Dendritic cell treated with granulocyte-macrophage colony-stimulating factor and Interleukin-4, amounts not matched to agents 40 ng/mL and 50 ng/mL, for 4 days (primary cell): ENCODE results near the gene SH3RF3.
"Not testable (repeated sequence)": the region's sequence is repeated elsewhere in the genome, so short reads cannot be mapped to it uniquely, and the experiment has no call there.

ENCODE experiments used
- H3K27ac Mint-ChIP-seq: one replicate; pipeline ENCODE4 v1.8.0; 2022; ENCODE audit warnings: mild to moderate bottlenecking, mixed read lengths
- H3K27me3 Mint-ChIP-seq: one replicate; pipeline ENCODE4 v1.8.0; 2022; ENCODE audit warnings: mild to moderate bottlenecking, mixed read lengths
- H3K36me3 Mint-ChIP-seq: one replicate; pipeline ENCODE4 v1.8.0; 2022; ENCODE audit warnings: low read depth, mixed read lengths
- H3K4me1 Mint-ChIP-seq: one replicate; pipeline ENCODE4 v1.8.0; 2022; ENCODE audit warnings: low read depth, mixed read lengths
- H3K4me3 Mint-ChIP-seq: one replicate; pipeline ENCODE4 v1.8.0; 2022; ENCODE audit warnings: mild to moderate bottlenecking, moderate library complexity, mixed read lengths
- H3K9me3 Mint-ChIP-seq: one replicate; pipeline ENCODE4 v1.8.0; 2022; ENCODE audit warnings: mixed read lengths
- intact Hi-C: fragments of 100-400 bp; cut with micrococcal nuclease; formaldehyde crosslinking; loops from one replicate; pipeline ENCODE4 v1.15.0; 2022

SH3RF3 gene

GRCh38 chr2:109148991-109149645, 20.1 kb downstream of the SH3RF3 start:
- Mint-ChIP-seq H3K36me3 (no peaks in the 10 kb centered on the region), H3K9me3 (no peaks in the 10 kb centered on the region), H3K4me3 (no peak overlapping the region), H3K27ac (no peak overlapping the region), H3K27me3 (no peaks in the 10 kb centered on the region), H3K4me1 (no peaks in the 10 kb centered on the region)
- intact Hi-C loops, result no loop called here

GRCh38 chr2:109150559-109150958, 21.6 kb downstream of the SH3RF3 start:
- H3K9me3 Mint-ChIP-seq, result no peaks in the 10 kb centered on the region
- intact Hi-C loops, result no loop called here
- H3K4me3 Mint-ChIP-seq, result no peak overlapping the region
- H3K36me3 Mint-ChIP-seq, result no peaks in the 10 kb centered on the region
- H3K27me3 Mint-ChIP-seq, result no peaks in the 10 kb centered on the region
- H3K27ac Mint-ChIP-seq, result no peak overlapping the region
- H3K4me1 Mint-ChIP-seq, result no peaks in the 10 kb centered on the region

- intact Hi-C loops, result no loop called here
- no peaks in the 10 kb centered on the region for H3K27me3 Mint-ChIP-seq
- no peaks in the 10 kb centered on the region for H3K9me3 Mint-ChIP-seq
- H3K4me1 Mint-ChIP-seq, result no peaks in the 10 kb centered on the region
- H3K27ac Mint-ChIP-seq, result no peak overlapping the region
- no peak overlapping the region for H3K4me3 Mint-ChIP-seq
- H3K36me3 Mint-ChIP-seq, result no peaks in the 10 kb centered on the region
Measured at GRCh38 chr2:109151519-109151918, 22.5 kb downstream of the SH3RF3 start.

DNA sequence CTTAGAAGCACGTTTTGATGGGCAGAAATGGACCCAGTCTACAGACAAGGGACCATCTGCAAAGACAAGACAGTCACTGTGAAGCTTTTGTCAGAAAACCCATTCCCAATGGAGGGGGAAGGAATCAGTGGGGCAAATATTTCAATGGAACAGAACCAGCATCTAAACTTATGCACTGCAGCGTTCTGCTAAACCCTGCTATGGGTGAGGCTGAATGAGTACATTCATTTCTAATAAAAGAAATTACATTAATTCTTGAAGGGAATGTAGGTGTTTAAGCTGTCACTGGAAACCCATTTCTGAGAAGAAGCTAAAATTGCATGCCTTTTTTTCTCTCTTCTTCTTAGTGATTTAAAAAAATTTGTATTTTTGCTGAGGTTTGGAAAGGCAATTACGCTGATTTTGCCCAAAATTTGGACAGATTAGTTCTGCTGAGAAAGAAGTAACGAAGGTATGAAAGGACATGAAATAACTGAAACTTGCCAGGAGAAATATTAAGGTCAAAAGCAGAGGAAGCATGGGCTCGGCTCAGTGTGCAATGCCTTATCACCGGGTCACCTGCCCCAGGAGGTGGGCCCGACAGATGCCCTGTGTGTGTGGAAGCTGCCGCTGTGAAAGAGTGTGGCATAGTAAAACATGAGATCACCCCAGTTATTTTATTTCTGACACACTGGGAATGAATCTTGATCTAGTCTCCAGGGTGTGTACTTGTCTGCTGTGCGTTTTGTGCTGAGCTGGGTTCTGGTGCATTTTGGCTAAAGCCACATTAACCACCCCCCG, 24.2 kb downstream of the SH3RF3 start:
- H3K4me3 Mint-ChIP-seq, result no peak overlapping the region
- H3K4me1 Mint-ChIP-seq, result no peaks in the 10 kb centered on the region
- H3K27me3 Mint-ChIP-seq, result no peaks in the 10 kb centered on the region
- intact Hi-C loops, result no loop called here
- no peak overlapping the region for H3K27ac Mint-ChIP-seq
- no peaks in the 10 kb centered on the region for H3K9me3 Mint-ChIP-seq
- H3K36me3 Mint-ChIP-seq, result no peaks in the 10 kb centered on the region

DNA sequence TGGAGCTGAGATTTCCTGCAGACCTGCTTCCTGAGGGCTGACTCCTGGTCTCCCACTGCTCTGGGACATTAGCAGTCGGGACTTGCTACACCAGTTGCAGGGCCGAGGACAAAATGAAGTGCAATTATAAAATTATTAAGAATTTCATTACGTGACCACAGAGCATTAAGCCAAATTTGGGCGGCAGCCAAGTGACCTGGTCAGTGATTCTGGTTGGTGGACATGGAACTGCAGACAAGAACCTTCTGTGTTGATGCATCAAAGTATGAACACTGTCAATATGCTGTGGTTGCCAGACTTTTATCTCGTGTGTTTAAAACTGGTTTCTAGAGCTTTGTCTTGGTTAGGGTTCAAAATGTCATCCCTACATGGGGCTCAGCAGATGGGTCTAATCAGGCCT, 24.8 kb downstream of the SH3RF3 start:
- intact Hi-C loops, result no loop called here
- Mint-ChIP-seq H3K36me3 (no peaks in the 10 kb centered on the region), H3K4me1 (no peaks in the 10 kb centered on the region), H3K27ac (no peak overlapping the region), H3K4me3 (no peak overlapping the region), H3K27me3 (no peaks in the 10 kb centered on the region), H3K9me3 (no peaks in the 10 kb centered on the region)

- no peak overlapping the region for H3K4me3 Mint-ChIP-seq
- intact Hi-C loops, result no loop called here
Measured at GRCh38 chr2:109154226-109154625, 25.2 kb downstream of the SH3RF3 start.

DNA sequence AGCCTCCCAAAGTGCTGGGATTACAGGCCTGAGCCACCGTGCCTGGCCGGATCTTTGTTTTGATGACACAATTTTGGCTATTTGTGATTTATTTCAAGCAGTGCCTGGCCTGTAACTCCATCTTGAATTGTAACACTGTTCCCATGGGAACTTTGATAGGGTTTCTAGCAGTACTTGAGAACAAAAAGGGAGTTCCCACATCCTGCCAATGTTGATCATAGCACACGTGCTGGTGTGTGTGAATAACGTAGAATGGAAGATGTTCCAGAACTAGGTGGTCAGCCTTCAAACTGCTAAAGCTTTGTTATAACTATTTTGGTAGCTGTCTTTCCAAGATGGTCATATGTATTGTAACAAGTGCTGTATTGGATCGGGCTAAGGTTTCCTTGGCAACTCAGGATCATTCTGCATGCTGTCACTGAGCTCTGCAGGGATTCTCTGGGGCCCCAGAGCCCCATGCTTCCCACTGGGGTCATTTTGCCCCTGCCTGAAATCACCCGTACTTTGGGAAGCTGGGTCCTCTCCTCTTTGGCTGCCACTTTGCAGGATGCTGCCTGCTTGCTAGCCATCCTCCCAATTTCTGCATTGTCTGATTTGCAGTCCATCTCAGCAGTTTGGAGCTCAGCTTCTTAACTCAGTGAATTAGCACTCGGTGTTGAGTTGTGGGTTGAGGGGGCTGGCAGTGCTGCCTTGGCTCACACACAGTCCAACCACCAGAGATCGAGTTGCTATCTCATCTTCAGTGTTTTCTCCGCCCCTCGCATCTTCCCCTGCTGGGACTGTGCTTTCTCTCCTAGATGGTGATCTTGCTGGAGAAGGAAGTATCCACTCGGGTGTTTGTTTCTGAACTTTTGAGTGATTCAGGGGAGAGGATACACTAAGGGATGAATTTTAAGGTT, 26.8 kb downstream of the SH3RF3 start:
- Mint-ChIP-seq H3K27ac (no peak overlapping the region), H3K4me3 (no peak overlapping the region), H3K36me3 (no peaks in the 10 kb centered on the region), H3K27me3 (peaks cover 4% of the 10 kb centered on the region), H3K9me3 (no peaks in the 10 kb centered on the region), H3K4me1 (no peaks in the 10 kb centered on the region)
- intact Hi-C loops, result no loop called here

More at GRCh38 chr2:109154226-109154625, 25.2 kb downstream of the SH3RF3 start:
- H3K4me1 Mint-ChIP-seq, result no peaks in the 10 kb centered on the region
- H3K9me3 Mint-ChIP-seq, result no peaks in the 10 kb centered on the region
- H3K27me3 Mint-ChIP-seq, result no peaks in the 10 kb centered on the region
- H3K27ac Mint-ChIP-seq, result no peak overlapping the region
- no peaks in the 10 kb centered on the region for H3K36me3 Mint-ChIP-seq

GRCh38 chr2:109157563-109158105, 28.6 kb downstream of the SH3RF3 start:
- Mint-ChIP-seq H3K27ac (no peak overlapping the region), H3K4me1 (no peaks in the 10 kb centered on the region), H3K9me3 (no peaks in the 10 kb centered on the region), H3K27me3 (peaks cover 4% of the 10 kb centered on the region), H3K36me3 (no peaks in the 10 kb centered on the region), H3K4me3 (no peak overlapping the region)
- intact Hi-C loops, result no loop called here

- intact Hi-C loops, result no loop called here
- Mint-ChIP-seq H3K9me3 (no peaks in the 10 kb centered on the region), H3K4me3 (no peak overlapping the region), H3K27me3 (peaks cover 6% of the 10 kb centered on the region), H3K4me1 (no peaks in the 10 kb centered on the region), H3K36me3 (no peaks in the 10 kb centered on the region), H3K27ac (no peak overlapping the region)
Measured at GRCh38 chr2:109158237-109158636, 29.2 kb downstream of the SH3RF3 start.

DNA sequence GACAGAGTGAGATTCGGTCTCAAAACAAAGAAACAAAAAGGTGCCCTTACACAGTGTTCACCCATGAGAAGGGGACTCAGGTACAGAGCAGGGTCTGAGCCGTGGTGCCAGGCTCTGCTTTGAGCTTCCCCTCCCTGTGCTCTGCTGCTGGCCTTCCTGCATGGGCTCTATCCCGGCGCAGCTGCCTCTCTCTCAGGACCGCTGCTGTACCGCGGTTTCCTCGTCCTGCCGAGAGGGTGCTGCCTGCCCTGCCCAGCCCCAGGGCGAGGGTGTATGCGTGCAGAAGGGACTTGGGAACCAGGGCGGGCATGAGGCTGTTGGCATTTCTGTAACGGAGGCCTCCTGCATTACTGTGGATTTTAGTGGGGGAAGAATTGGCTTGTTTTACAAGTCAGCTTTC, 30.1 kb downstream of the SH3RF3 start:
- Mint-ChIP-seq H3K4me3 (no peak overlapping the region), H3K36me3 (no peaks in the 10 kb centered on the region), H3K9me3 (no peaks in the 10 kb centered on the region), H3K27me3 (peaks cover 6% of the 10 kb centered on the region), H3K4me1 (peaks cover 4% of the 10 kb centered on the region), H3K27ac (no peak overlapping the region)
- intact Hi-C loops, result no loop called here

DNA sequence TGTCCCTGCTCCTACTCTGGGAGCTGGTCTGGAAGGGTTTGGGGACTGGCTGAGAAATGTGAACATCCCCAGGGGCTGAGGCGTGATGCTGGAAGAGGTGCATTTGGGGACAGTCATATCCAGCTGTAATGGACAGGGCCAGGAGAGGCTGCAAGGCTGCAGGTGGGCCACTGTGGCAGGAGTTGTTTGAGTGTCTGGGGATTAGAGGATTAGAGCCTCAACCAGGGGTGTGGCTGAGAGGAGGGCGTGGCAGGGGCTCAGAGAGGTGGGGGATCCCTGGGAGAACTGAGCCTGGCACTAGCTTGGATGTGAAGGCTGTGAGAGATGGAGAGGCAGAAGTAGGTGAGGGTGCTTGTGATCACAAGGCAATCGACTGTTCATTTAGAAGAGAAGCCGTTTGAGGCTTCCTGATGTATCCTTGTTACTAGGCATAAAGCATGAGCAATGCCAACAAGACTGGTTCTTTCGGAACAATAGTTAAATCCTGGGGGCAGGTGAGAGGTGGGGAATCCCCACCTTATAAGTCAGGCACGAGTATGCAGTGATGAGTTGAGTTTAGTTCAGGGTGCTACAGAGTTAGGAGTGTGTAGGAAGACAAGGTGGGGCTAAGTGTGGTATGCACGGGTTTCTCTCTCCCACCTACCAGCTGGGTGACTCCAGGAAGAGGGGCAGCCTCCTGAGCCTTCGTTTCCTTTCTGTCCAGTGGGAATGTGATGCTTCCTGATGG, 31.9 kb downstream of the SH3RF3 start:
- Mint-ChIP-seq H3K27me3 (peaks cover 6% of the 10 kb centered on the region), H3K9me3 (no peaks in the 10 kb centered on the region), H3K4me3 (no peak overlapping the region), H3K4me1 (peaks cover 16% of the 10 kb centered on the region), H3K27ac (no peak overlapping the region), H3K36me3 (no peaks in the 10 kb centered on the region)
- intact Hi-C loops, result no loop called here

- H3K4me3 Mint-ChIP-seq, H3K27ac Mint-ChIP-seq, intact Hi-C loops, H3K27me3 Mint-ChIP-seq, H3K36me3 Mint-ChIP-seq, H3K9me3 Mint-ChIP-seq: not testable (repeated sequence)
- H3K4me1 Mint-ChIP-seq, result peaks cover 16% of the 10 kb centered on the region
Measured at GRCh38 chr2:109162367-109162766, 33.4 kb downstream of the SH3RF3 start.

- peaks cover 16% of the 10 kb centered on the region for H3K4me1 Mint-ChIP-seq
- intact Hi-C loops, result no loop called here
Measured at GRCh38 chr2:109162999-109163398, 34.0 kb downstream of the SH3RF3 start.

More at GRCh38 chr2:109162999-109163398, 34.0 kb downstream of the SH3RF3 start:
- Mint-ChIP-seq H3K27me3 (peaks cover 6% of the 10 kb centered on the region), H3K27ac (no peak overlapping the region), H3K36me3 (no peaks in the 10 kb centered on the region), H3K9me3 (no peaks in the 10 kb centered on the region), H3K4me3 (no peak overlapping the region)
